H9 (cell line): ENCODE results near the gene HIRA. TPM values are rescaled to one million over a fixed set of nuclear protein-coding genes. Genes with fewer than 3 reads are reported as not detected.

Experiments
- DNase-seq: peaks from one replicate; pipeline ENCODE4 v3.0.0-alpha.2; 2017
- H2AFZ ChIP-seq: one replicate; pipeline ENCODE4 v1.6.1; 2013; ENCODE audit warnings: mild to moderate bottlenecking, low read length, control low read depth, moderate library complexity
- H2AK5ac ChIP-seq: 2 replicates; pipeline ENCODE4 v1.6.1; 2013; ENCODE audit warnings: low read length, control low read depth, mixed read lengths; ENCODE audit not compliant: insufficient read length
- H2BK120ac ChIP-seq: one replicate; pipeline ENCODE4 v1.6.1; 2013; ENCODE audit warnings: low read depth, mild to moderate bottlenecking, low read length, control low read depth, inconsistent platforms; ENCODE audit not compliant: poor library complexity, severe bottlenecking
- H2BK12ac ChIP-seq: 2 replicates; pipeline ENCODE4 v1.6.1; 2013; ENCODE audit warnings: low read length, control low read depth, mixed read lengths, low read depth; ENCODE audit not compliant: insufficient read length
- H2BK15ac ChIP-seq: 2 replicates; pipeline ENCODE4 v1.6.1; 2013; ENCODE audit warnings: low read depth, low read length, control low read depth
- H2BK20ac ChIP-seq: one replicate; pipeline ENCODE4 v1.6.1; 2013; ENCODE audit warnings: low read depth, mild to moderate bottlenecking, low read length, control low read depth, inconsistent platforms; ENCODE audit not compliant: poor library complexity, severe bottlenecking
- H2BK5ac ChIP-seq: 2 replicates; pipeline ENCODE4 v1.6.1; 2013; ENCODE audit warnings: low read length, control low read depth, mixed read lengths; ENCODE audit not compliant: insufficient read length
- H3K14ac ChIP-seq: 2 replicates; pipeline ENCODE4 v1.6.1; 2013; ENCODE audit warnings: low read length, control low read depth; ENCODE audit not compliant: insufficient read depth
- H3K18ac ChIP-seq: 2 replicates; pipeline ENCODE4 v1.6.1; 2013; ENCODE audit warnings: low read depth, mild to moderate bottlenecking, mixed read lengths, low read length, control low read depth; ENCODE audit not compliant: insufficient read length
- H3K23ac ChIP-seq: 2 replicates; pipeline ENCODE4 v1.6.1; 2013; ENCODE audit warnings: low read length, control low read depth, mixed read lengths, low read depth; ENCODE audit not compliant: insufficient read length
- H3K23me2 ChIP-seq: 2 replicates; pipeline ENCODE4 v1.6.1; 2013; ENCODE audit warnings: low read depth, mild to moderate bottlenecking, mixed read lengths, low read length, control low read depth; ENCODE audit not compliant: insufficient read length, poor library complexity, severe bottlenecking
- H3K27ac ChIP-seq: 2 replicates; pipeline ENCODE4 v1.5.1; 2013; ENCODE audit warnings: low read length, control low read depth, mixed read lengths, low read depth; ENCODE audit not compliant: insufficient read length
- H3K27me3 ChIP-seq: 2 replicates; pipeline ENCODE4 v1.6.1; 2013; ENCODE audit warnings: low read length, control low read depth, inconsistent platforms; ENCODE audit not compliant: insufficient read depth
- H3K4ac ChIP-seq: 2 replicates; pipeline ENCODE4 v1.6.1; 2013; ENCODE audit warnings: low read depth, mild to moderate bottlenecking, control low read depth, inconsistent platforms, low read length, moderate library complexity
- H3K4me1 ChIP-seq: 2 replicates; pipeline ENCODE4 v1.6.1; 2013; ENCODE audit warnings: low read length, control low read depth, inconsistent platforms; ENCODE audit not compliant: insufficient read depth
- H3K4me2 ChIP-seq: 2 replicates; pipeline ENCODE4 v1.6.1; 2013; ENCODE audit warnings: low read length, control low read depth, mixed read lengths; ENCODE audit not compliant: insufficient read length, insufficient read depth
- H3K56ac ChIP-seq: 2 replicates; pipeline ENCODE4 v1.6.1; 2013; ENCODE audit warnings: low read depth, mild to moderate bottlenecking, mixed read lengths, low read length, control low read depth; ENCODE audit not compliant: insufficient read length
- H3K79me1 ChIP-seq: 2 replicates; pipeline ENCODE4 v1.6.1; 2013; ENCODE audit warnings: low read depth, mild to moderate bottlenecking, moderate library complexity, low read length, control low read depth, inconsistent platforms; ENCODE audit not compliant: insufficient read depth, poor library complexity, severe bottlenecking
- H3K79me2 ChIP-seq: 2 replicates; pipeline ENCODE4 v1.6.1; 2013; ENCODE audit warnings: low read length, control low read depth, inconsistent platforms; ENCODE audit not compliant: insufficient read depth
- H3K9ac ChIP-seq: 2 replicates; pipeline ENCODE4 v1.6.1; 2013; ENCODE audit warnings: low read length, control low read depth, mixed read lengths; ENCODE audit not compliant: insufficient read length; ENCODE audit errors: extremely low read depth
- H3K9me3 ChIP-seq: one replicate; pipeline ENCODE4 v1.6.1; 2013; ENCODE audit warnings: low read depth, low read length, inconsistent platforms; ENCODE audit not compliant: control insufficient read depth
- H3T11ph ChIP-seq: one replicate; pipeline ENCODE4 v1.6.1; 2013; ENCODE audit warnings: mild to moderate bottlenecking, low read length, control low read depth, inconsistent platforms
- H4K20me1 ChIP-seq: one replicate; pipeline ENCODE4 v1.6.1; 2013; ENCODE audit not compliant: control insufficient read depth, insufficient read length, insufficient read depth
- H4K5ac ChIP-seq: 2 replicates; pipeline ENCODE4 v1.6.1; 2013; ENCODE audit warnings: low read depth, mild to moderate bottlenecking, mixed read lengths, low read length, control low read depth; ENCODE audit not compliant: insufficient read length
- H4K8ac ChIP-seq: replicated peaks from 2 replicates; pipeline ENCODE4 v1.6.1; 2013; ENCODE audit warnings: low read length, control low read depth, mixed read lengths, low read depth; ENCODE audit not compliant: insufficient read length
- H4K91ac ChIP-seq: 2 replicates; pipeline ENCODE4 v1.6.1; 2013; ENCODE audit warnings: low read depth, mild to moderate bottlenecking, moderate library complexity, mixed read lengths, low read length, control low read depth; ENCODE audit not compliant: insufficient read length
- H3K27ac Mint-ChIP-seq, 3 experiments: 2 replicates in 2 of 3; 3 replicates in 1 of 3; pipeline ENCODE4 v1.8.0; 2020 to 2021; ENCODE audit warnings: mixed read lengths in 3 of 3, mild to moderate bottlenecking in 1 of 3, moderate library complexity in 1 of 3
- H3K27me3 Mint-ChIP-seq: 2 replicates; pipeline ENCODE4 v1.8.0; 2021; ENCODE audit warnings: low read depth, mild to moderate bottlenecking, moderate library complexity, mixed read lengths
- H3K36me3 Mint-ChIP-seq, 3 experiments: 2 replicates in 2 of 3; 3 replicates in 1 of 3; pipeline ENCODE4 v1.8.0; 2020 to 2021; ENCODE audit warnings: low read depth in 3 of 3, mixed read lengths in 3 of 3; ENCODE audit not compliant: insufficient read depth in 1 of 3
- H3K4me1 Mint-ChIP-seq, 2 experiments: 2 replicates each; pipeline ENCODE4 v1.8.0; 2020; ENCODE audit warnings: mixed read lengths in 2 of 2
- H3K4me3 Mint-ChIP-seq, 2 experiments: 2 replicates in 1 of 2; 3 replicates in 1 of 2; pipeline ENCODE4 v1.8.0; 2020 to 2021; ENCODE audit warnings: mild to moderate bottlenecking in 2 of 2, mixed read lengths in 2 of 2, moderate library complexity in 1 of 2
- H3K9me3 Mint-ChIP-seq, 2 experiments: 2 replicates in 1 of 2; 3 replicates in 1 of 2; pipeline ENCODE4 v1.8.0; 2020; ENCODE audit warnings: mild to moderate bottlenecking in 2 of 2, mixed read lengths in 2 of 2, moderate library complexity in 1 of 2
- WGBS: extraction: QIAGEN DNeasy Blood & Tissue Kit; methylation state at CpG from one replicate; pipeline ENCODE4 v1.1.7; 2013; ENCODE audit warnings: missing lambda C conversion rate, low lambda C conversion rate, mixed read lengths; ENCODE audit not compliant: insufficient read length; ENCODE audit errors: extremely low coverage; 5-methylcytosine and 5-hydroxymethylcytosine counted together
- total RNA-seq: library from RNA; stranded (reverse); gene quantifications from 2 replicates; pipeline ENCODE4 v1.2.1, GENCODE V29; 2021
- TF ChIP-seq, protein P1 (sequence below): fragments of 200-600 bp; sonication (generic); conservative IDR thresholded peaks from 3 replicates; pipeline ENCODE4 v1.8.0; 2021; ENCODE audit warnings: antibody characterized with exemption, mild to moderate bottlenecking

Gene HIRA
- total RNA-seq, 1 experiment from 2014 or later = 51.9 TPM

DNA sequence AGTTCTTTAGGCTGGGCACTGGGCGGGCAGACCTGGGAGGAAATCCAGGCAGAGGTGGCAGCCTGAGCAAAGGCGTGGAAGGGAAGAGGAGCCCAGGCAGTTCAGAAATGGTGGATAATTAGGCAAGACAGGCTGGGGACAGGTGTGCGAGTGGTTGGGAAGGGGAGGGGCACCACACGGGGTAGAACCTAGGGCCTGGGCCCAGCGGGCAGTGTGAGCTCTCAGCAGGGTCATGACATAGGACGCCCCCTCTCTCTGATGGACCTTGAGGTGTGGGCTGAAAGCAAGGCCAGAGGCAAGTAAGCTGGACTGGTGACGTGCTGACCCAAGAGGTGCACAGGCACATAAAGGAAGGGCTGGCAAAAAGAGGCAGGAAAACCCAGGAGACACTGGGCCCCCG, 40.7 kb upstream of the HIRA start:
- no peak overlapping the region for H4K5ac ChIP-seq
- no peak overlapping the region for H2AFZ ChIP-seq
- no peak overlapping the region for H2BK20ac ChIP-seq
- H3K9ac ChIP-seq = no peak overlapping the region
- DNase-seq = no peak
- no peak overlapping the region for H4K91ac ChIP-seq
- no peak overlapping the region for H3K23ac ChIP-seq
- H3K79me1 ChIP-seq = peaks cover 3% of the 10 kb centered on the region
- no peak overlapping the region for H2BK15ac ChIP-seq
- H3K23me2 ChIP-seq = no peaks in the 10 kb centered on the region
- no peaks in the 10 kb centered on the region for H3K27me3 ChIP-seq
- H3K27me3 Mint-ChIP-seq = no peaks in the 10 kb centered on the region
- peaks cover under 1 to 2% of the 10 kb centered on the region in 2 experiments; a peak in 2 of 4 replicates for H3K4me1 Mint-ChIP-seq
- no peak overlapping the region for H3K27ac ChIP-seq
- H3K56ac ChIP-seq = no peak overlapping the region
- no CpG with 5 or more reads among the region's 8 CpGs for WGBS
- no peak overlapping the region for H3K27ac Mint-ChIP-seq
- H3K4me3 Mint-ChIP-seq = no peak overlapping the region
- H3K4me2 ChIP-seq = no peak overlapping the region
- H3T11ph ChIP-seq = no peak overlapping the region
- H3K9me3 ChIP-seq = no peaks in the 10 kb centered on the region
- no peak overlapping the region for H2BK5ac ChIP-seq
- H3K36me3 Mint-ChIP-seq = peaks cover 42 to 74% (median 65%) of the 10 kb centered on the region in 3 experiments; a peak in 6 of 7 replicates
- H4K8ac ChIP-seq = no peak overlapping the region
- H3K4ac ChIP-seq = no peak overlapping the region
- H2BK12ac ChIP-seq = no peak overlapping the region
- TF ChIP-seq, protein P1, sequence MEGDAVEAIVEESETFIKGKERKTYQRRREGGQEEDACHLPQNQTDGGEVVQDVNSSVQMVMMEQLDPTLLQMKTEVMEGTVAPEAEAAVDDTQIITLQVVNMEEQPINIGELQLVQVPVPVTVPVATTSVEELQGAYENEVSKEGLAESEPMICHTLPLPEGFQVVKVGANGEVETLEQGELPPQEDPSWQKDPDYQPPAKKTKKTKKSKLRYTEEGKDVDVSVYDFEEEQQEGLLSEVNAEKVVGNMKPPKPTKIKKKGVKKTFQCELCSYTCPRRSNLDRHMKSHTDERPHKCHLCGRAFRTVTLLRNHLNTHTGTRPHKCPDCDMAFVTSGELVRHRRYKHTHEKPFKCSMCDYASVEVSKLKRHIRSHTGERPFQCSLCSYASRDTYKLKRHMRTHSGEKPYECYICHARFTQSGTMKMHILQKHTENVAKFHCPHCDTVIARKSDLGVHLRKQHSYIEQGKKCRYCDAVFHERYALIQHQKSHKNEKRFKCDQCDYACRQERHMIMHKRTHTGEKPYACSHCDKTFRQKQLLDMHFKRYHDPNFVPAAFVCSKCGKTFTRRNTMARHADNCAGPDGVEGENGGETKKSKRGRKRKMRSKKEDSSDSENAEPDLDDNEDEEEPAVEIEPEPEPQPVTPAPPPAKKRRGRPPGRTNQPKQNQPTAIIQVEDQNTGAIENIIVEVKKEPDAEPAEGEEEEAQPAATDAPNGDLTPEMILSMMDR = no peak
- no peak overlapping the region for H2BK120ac ChIP-seq
- no peaks in the 10 kb centered on the region; a peak in 1 of 5 replicates for H3K9me3 Mint-ChIP-seq
- H2AK5ac ChIP-seq = no peak overlapping the region
- no peak overlapping the region for H3K18ac ChIP-seq
- H3K14ac ChIP-seq = no peak overlapping the region; the same call in 1 of the 2 replicates
- peaks cover 2% of the 10 kb centered on the region; the same call in 1 of the 2 replicates for H3K79me2 ChIP-seq
- H3K4me1 ChIP-seq = no peaks in the 10 kb centered on the region
- H4K20me1 ChIP-seq = no peaks in the 10 kb centered on the region
